Tibial artery (tissue), 4 donors: ENCODE results near the gene KCNIP3.

Experiments
- DNase-seq, 2 donors: peaks; one replicate each; pipeline ENCODE4 v3.0.0-alpha.2; 2019
- H3K27ac ChIP-seq, 2 donors: fragments of 200-600 bp; sonication (generic) in 1 of 2; 1 replicate in 1 of 2; 2 replicates in 1 of 2; pipeline ENCODE4 v1.5.1; 2018 to 2019; ENCODE audit warnings: mild to moderate bottlenecking in 1 of 2
- H3K27me3 ChIP-seq, 2 donors: fragments of 200-600 bp; sonication (generic) in 1 of 2; one replicate each; pipeline versions ENCODE4 v1.5.1 to v1.6.0; 2016 to 2019
- H3K36me3 ChIP-seq, 3 donors: fragments of 200-600 bp; sonication (generic) in 2 of 3; one replicate each; pipeline ENCODE4 v1.5.1; 2016 to 2019; ENCODE audit warnings: mild to moderate bottlenecking in 2 of 3
- H3K4me1 ChIP-seq, 4 donors: fragments of 200-600 bp; sonication (generic) in 2 of 4; 1 replicate in 3 of 4; 2 replicates in 1 of 4; pipeline ENCODE4 v1.5.1; 2016 to 2019
- H3K4me3 ChIP-seq, 2 donors: fragments of 200-600 bp; sonication (generic) in 1 of 2; 1 replicate in 1 of 2; 2 replicates in 1 of 2; pipeline ENCODE4 v1.5.1; 2018 to 2019; ENCODE audit warnings: mild to moderate bottlenecking in 2 of 2
- H3K9me3 ChIP-seq, 3 donors: fragments of 200-600 bp; sonication (generic) in 1 of 3; one replicate each; pipeline ENCODE4 v1.5.1; 2016 to 2019
- CTCF ChIP-seq, 2 experiments: fragments of 200-600 bp in 1 of 2; fragments of 450-650 bp in 1 of 2; IDR thresholded peaks; one replicate each; pipeline ENCODE4 v1.5.1; 2017 to 2019; ENCODE audit warnings: antibody characterized with exemption in 2 of 2, mild to moderate bottlenecking in 1 of 2, moderate library complexity in 1 of 2
- intact Hi-C: fragments of 100-400 bp; cut with DNase I; formaldehyde crosslinking; loops from one replicate; pipeline ENCODE4 v1.15.0; 2023; ENCODE audit warnings: low total_unique reads

The KCNIP3 gene

DNA sequence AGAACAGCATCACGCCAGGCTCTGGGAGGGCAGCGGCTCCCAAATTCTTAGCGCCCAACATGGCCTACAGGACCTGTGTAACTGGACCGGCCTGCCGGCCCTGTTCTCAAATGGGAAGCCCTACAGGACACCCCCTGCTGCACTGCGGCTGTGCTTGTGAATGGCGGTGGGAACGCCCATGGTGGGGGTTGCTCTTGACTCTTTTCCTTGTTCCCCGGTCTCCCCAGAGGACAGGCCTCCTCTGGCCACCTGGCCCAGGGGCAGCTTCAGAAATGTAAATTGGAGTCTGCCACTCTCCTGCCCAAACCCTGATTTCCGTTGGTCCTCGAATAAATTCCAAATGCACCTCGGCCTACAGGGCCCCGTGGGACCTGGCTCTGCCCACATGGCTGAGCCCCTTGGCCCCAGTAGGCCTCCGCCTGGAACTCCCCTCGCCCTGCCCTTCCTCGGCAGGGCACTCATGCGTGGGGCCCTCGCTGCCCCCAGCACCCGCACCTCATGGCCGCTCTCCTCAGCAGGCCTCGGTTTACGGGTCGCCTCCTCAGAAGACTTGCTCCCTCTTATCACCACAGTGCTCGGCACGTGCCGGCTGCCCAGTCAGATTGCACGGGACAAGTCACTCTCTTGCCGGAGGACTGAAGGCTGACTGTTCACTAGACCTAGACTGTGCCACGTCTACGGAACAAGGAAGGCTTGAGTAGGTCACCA lies 29.4 kb downstream of the KCNIP3 start:
- Histone ChIP-seq H3K9me3 (no peaks in the 10 kb centered on the region), H3K27ac (no peak overlapping the region), H3K27me3 (no peaks in the 10 kb centered on the region), H3K4me3 (no peak overlapping the region), H3K36me3 (no peaks in the 10 kb centered on the region), H3K4me1 (no peaks in the 10 kb centered on the region)
- TF ChIP-seq CTCF (IDR thresholded peaks at IDR 0.05) = no peak
- no peak for DNase-seq
- intact Hi-C loops = no loop called here

GRCh38 chr2:95327861-95328260 lies 30.7 kb downstream of the KCNIP3 start:
- no peak overlapping the region for H3K27ac ChIP-seq
- no peaks in the 10 kb centered on the region for H3K36me3 ChIP-seq
- H3K4me1 ChIP-seq = no peaks in the 10 kb centered on the region
- DNase-seq = no peak
- no peak overlapping the region for H3K4me3 ChIP-seq
- no peak for TF ChIP-seq CTCF (IDR thresholded peaks at IDR 0.05)
- H3K27me3 ChIP-seq = no peaks in the 10 kb centered on the region
- no peaks in the 10 kb centered on the region for H3K9me3 ChIP-seq
- intact Hi-C loops = no loop called here

DNA sequence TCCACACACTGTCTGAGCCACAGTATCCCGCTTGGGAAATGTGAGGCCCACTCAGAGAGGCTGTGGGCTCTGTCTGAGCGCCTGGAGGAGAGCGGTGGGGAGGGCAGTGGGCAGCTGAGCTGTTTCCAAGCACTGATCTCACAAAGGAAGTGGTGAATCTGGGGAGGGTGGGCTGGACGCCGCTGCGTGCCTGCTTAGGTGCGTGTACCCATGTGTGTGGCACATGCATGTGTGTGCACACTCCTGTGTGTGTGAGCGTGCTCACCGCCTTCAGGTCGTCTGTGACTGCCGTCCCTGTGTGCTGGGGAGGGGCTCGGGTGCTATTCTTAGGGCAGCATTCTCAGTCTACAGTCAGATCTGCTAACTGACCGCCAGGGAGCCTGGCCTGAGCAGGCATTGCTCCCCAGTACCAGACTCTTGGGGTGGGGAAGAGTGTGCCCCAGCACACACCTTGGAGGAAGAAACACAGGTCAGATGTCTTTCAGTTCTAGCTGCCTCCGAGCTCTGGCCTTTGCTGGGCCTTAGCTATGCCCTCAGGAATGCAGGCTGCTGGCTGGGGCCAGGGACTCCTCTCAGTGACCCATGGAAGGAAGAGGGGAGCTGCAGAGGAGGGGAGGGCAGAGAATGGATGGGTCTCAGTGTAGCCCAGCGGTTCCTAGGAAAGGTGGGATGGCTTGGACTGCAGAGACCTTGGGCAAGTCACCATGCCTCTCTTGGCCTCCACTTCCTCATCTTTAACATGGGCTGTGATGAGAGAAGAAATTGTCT lies 31.4 kb downstream of the KCNIP3 start:
- H3K4me3 ChIP-seq = no peak overlapping the region
- no peak for TF ChIP-seq CTCF (IDR thresholded peaks at IDR 0.05)
- H3K27me3 ChIP-seq = no peaks in the 10 kb centered on the region
- DNase-seq = no peak
- no peaks in the 10 kb centered on the region for H3K4me1 ChIP-seq
- intact Hi-C loops = no loop called here
- H3K27ac ChIP-seq = no peak overlapping the region
- H3K9me3 ChIP-seq = no peaks in the 10 kb centered on the region
- H3K36me3 ChIP-seq = no peaks in the 10 kb centered on the region

DNA sequence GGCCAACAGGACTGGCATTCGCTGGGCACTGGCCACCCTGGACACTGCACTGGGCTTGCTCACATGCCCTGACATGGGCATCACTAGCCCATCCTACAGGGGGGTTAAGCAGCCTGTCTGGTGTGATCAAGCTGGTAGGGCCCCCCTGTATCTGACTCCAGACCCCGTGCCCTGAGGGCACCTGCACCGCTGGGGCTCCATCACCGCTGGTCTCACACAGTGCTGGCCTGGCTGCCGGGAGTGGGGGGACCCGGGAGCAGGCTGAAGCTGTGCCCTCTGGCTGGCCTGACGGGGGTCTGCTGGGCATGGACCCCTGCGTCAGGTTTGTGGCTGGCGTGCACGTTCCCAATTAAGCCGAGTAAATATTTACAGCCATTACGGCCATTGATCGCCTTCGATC lies 32.3 kb downstream of the KCNIP3 start:
- TF ChIP-seq CTCF (IDR thresholded peaks at IDR 0.05) = no peak
- intact Hi-C loops = no loop called here
- no peak overlapping the region for H3K4me3 ChIP-seq
- no peaks in the 10 kb centered on the region for H3K36me3 ChIP-seq
- DNase-seq = no peak
- H3K4me1 ChIP-seq = no peaks in the 10 kb centered on the region
- H3K9me3 ChIP-seq = no peaks in the 10 kb centered on the region
- no peaks in the 10 kb centered on the region for H3K27me3 ChIP-seq
- no peak overlapping the region for H3K27ac ChIP-seq

GRCh38 chr2:95329891-95330793 lies 33.0 kb downstream of the KCNIP3 start:
- Histone ChIP-seq H3K4me3 (no peak overlapping the region), H3K4me1 (no peaks in the 10 kb centered on the region), H3K27me3 (no peaks in the 10 kb centered on the region), H3K9me3 (no peaks in the 10 kb centered on the region), H3K36me3 (no peaks in the 10 kb centered on the region), H3K27ac (no peak overlapping the region)
- intact Hi-C loops = no loop called here
- no peak for TF ChIP-seq CTCF (IDR thresholded peaks at IDR 0.05)
- no peak for DNase-seq
